ENCODE data around the gene SSBP1. TPM values are rescaled to one million over a fixed set of nuclear protein-coding genes. Genes with fewer than 3 reads are reported as not detected.
A peak's percentile ranks its signal among the peaks of the same experiment; 100 is the strongest.

Gene SSBP1
- total and polyA plus RNA-seq, 2 experiments from 2014 or later: 200 to 294 TPM

DNA sequence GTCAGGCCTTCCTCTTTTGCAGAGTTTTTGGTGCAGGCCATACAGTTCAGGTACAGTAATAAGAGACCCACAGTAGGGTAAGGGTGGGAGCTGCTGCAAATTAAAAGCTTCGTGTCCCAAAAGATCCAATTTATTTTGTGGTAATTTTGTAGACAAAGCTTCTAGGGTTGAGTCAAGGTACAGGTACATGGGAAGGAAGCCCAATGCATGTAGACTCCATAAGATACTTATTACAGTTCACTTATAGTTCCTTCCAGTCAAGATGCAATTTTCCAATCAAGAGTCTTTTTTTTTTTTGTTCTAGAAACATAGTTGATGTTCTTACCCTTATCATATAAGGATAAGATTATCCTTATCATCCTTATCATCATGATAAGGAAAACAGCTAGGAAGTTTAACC is 38.2 kb downstream of the SSBP1 start, which contains the start of gene TAS2R4:
TSS of gene TAS2R4 (plus strand) at position 301 of the 400 bp plus-strand sequence. CDS start 1,815 bp downstream, outside the sequence.
- Histone ChIP-seq H3K27ac (no peak within 1 kb of the TSS), H3K27me3 (no peaks in the 10 kb centered on the region), H3K9me3 (ENCODE audit: low read depth) (no peaks in the 10 kb centered on the region), H3K4me1 (ENCODE audit: low read depth) (no peaks in the 10 kb centered on the region), H3K36me3 (no peaks in the 10 kb centered on the region), H3K4me3 (no peak within 1 kb of the TSS)
- TF ChIP-seq, protein P1, sequence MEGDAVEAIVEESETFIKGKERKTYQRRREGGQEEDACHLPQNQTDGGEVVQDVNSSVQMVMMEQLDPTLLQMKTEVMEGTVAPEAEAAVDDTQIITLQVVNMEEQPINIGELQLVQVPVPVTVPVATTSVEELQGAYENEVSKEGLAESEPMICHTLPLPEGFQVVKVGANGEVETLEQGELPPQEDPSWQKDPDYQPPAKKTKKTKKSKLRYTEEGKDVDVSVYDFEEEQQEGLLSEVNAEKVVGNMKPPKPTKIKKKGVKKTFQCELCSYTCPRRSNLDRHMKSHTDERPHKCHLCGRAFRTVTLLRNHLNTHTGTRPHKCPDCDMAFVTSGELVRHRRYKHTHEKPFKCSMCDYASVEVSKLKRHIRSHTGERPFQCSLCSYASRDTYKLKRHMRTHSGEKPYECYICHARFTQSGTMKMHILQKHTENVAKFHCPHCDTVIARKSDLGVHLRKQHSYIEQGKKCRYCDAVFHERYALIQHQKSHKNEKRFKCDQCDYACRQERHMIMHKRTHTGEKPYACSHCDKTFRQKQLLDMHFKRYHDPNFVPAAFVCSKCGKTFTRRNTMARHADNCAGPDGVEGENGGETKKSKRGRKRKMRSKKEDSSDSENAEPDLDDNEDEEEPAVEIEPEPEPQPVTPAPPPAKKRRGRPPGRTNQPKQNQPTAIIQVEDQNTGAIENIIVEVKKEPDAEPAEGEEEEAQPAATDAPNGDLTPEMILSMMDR (IDR thresholded peaks at IDR 0.05; ENCODE audit: low read depth, low read length): no peak
- no peak for DNase-seq (ENCODE audit: low read depth in 1 of 2, low spot score in 1 of 2)

DNA sequence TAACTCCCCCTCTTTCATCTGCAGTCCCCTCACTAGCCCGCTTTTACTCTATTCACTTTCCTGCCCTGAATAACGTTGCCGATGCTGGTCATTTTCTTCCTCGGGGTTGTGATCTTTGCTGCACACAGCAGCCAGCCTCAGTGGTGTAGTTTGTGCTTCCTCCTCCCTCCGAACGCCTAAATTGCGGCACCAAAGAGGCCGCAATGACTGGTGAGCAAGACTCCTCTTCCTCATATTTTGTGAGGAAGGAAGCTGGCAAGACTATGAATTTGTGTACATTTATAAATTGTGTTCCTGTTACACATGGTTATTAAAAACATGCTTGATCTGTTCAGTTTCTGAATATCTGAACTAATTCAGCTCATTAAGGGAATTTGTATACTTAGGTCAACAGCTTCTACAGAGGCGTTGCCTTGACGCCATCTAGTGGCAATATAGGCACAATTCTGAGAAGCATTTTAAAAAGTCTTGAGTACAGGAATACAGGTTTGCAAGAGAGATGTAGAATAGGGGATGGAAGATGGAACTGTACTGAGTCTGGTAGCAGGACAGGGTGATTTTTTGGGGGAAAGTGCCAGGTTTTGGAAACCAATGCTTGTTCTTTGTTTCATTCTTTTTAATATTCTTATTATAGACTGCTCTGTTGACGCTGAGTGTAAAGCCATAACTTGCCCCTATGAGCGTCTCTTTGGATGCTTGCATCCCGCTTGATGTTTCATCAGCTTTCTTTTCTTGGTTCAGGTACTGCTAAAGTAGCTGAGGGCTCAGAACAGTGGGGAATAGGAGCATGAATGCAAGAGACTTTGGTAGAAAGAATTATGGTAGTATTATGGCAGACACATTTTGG is 47.8 kb downstream of the SSBP1 start:
- Histone ChIP-seq H3K4me1 (ENCODE audit: low read depth) (no peaks in the 10 kb centered on the region), H3K27ac (no peak overlapping the region), H3K27me3 (no peaks in the 10 kb centered on the region), H3K4me3 (no peak overlapping the region), H3K36me3 (peaks cover 4% of the 10 kb centered on the region), H3K9me3 (ENCODE audit: low read depth) (no peaks in the 10 kb centered on the region)
- TF ChIP-seq, protein P1 (IDR thresholded peaks at IDR 0.05; ENCODE audit: low read depth, low read length): peak; percentile 83
- DNase-seq (ENCODE audit: low read depth in 1 of 2, low spot score in 1 of 2): peak; percentile 62 to 70

DNA sequence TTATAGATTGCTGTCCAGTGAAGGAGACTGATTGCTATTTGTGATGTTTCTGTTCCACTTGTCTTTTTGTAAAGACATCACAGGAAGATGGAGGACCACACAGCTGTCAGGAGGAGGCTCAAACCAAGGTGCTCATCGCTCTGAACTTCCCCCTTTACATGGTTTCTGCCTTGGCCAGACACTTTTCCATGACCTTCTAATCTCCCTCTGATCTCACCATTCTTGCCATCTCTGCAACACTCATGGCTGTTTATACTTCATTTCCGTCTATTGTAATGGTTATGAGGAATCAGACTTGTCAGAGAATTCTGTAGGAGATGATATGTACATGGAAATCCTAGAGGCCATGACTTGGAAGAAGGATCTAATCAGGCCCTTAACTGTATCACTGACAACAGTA is 50.1 kb downstream of the SSBP1 start:
- Histone ChIP-seq H3K4me3 (no peak overlapping the region), H3K27ac (no peak overlapping the region), H3K4me1 (ENCODE audit: low read depth) (no peaks in the 10 kb centered on the region), H3K9me3 (ENCODE audit: low read depth) (no peaks in the 10 kb centered on the region), H3K36me3 (peaks cover 4% of the 10 kb centered on the region), H3K27me3 (no peaks in the 10 kb centered on the region)
- no peak for DNase-seq (ENCODE audit: low read depth in 1 of 2, low spot score in 1 of 2)
- TF ChIP-seq, protein P1 (IDR thresholded peaks at IDR 0.05; ENCODE audit: low read depth, low read length): no peak

DNA sequence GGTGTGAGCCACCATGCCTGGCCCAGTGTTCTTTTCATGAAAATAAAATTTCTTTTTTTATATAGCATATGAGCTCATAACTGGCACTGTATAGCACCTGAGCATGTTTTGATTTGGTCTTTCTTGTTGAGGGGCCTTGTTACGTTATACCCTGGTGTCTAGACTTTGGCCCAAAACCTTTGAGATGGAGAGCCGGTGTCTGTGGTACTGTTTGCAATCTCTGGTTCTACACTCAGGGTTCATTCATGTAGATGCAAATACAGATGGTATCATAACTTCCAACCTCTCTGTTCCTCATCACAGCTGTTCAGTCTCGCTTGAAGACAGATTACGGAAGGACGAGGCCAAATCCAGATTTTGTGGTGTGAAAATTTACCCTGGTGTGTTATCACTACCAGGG is 51.8 kb downstream of the SSBP1 start, which contains the start of gene TAS2R5:
TSS of gene TAS2R5 (plus strand) at position 301 of the 400 bp plus-strand sequence. CDS start 145 bp downstream, outside the sequence.
- TF ChIP-seq, protein P1 (IDR thresholded peaks at IDR 0.05; ENCODE audit: low read depth, low read length): no peak
- H3K36me3 ChIP-seq: peaks cover 4% of the 10 kb centered on the region
- H3K4me3 ChIP-seq: no peak within 1 kb of the TSS
- no peaks in the 10 kb centered on the region for H3K9me3 ChIP-seq (ENCODE audit: low read depth)
- H3K4me1 ChIP-seq (ENCODE audit: low read depth): no peaks in the 10 kb centered on the region
- H3K27ac ChIP-seq: no peak within 1 kb of the TSS
- no peaks in the 10 kb centered on the region for H3K27me3 ChIP-seq
- no peak for DNase-seq (ENCODE audit: low read depth in 1 of 2, low spot score in 1 of 2)

DNA sequence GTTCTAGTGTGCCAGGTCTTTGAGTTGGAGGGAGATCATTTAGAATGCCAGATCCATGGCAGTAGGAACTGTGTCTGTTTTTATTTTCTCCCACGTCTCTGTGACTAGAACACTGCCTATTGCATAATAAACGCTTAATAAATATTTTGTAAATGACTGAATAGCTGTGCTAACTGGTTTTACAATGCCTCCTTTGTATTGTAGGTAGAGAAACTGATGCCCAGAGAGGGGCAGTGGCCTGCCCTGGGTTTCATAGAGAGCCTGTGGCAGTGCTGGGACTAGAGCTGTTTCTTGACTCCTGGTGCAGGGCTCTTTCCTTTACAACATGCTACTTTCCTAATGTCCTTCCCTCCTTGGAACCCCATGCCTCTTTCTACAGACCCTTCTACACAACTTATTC is 54.4 kb downstream of the SSBP1 start:
- no peaks in the 10 kb centered on the region for H3K4me1 ChIP-seq (ENCODE audit: low read depth)
- H3K27me3 ChIP-seq: no peaks in the 10 kb centered on the region
- H3K9me3 ChIP-seq (ENCODE audit: low read depth): no peaks in the 10 kb centered on the region
- peaks cover 4% of the 10 kb centered on the region for H3K36me3 ChIP-seq
- TF ChIP-seq, protein P1 (IDR thresholded peaks at IDR 0.05; ENCODE audit: low read depth, low read length): no peak
- peak in 1 of 2 donors; percentile 9 for DNase-seq (ENCODE audit: low read depth in 1 of 2, low spot score in 1 of 2)
- H3K27ac ChIP-seq: no peak overlapping the region
- no peak overlapping the region for H3K4me3 ChIP-seq

Other genes starting within 250 kb of the SSBP1 start
- gene AGK, start 186.9 kb upstream of the SSBP1 start, total RNA-seq: 25.6 and 32.0 TPM in 2 replicates
- 30.8 and 35.6 TPM in 2 replicates for gene AGK, start 186.9 kb upstream of the SSBP1 start, polyA plus RNA-seq
- 8.5 and 15.5 TPM in 2 replicates for gene DENND11, start 36.2 kb upstream of the SSBP1 start, total RNA-seq
- gene DENND11, start 36.2 kb upstream of the SSBP1 start, polyA plus RNA-seq: 5.0 and 5.1 TPM in 2 replicates
- gene WEE2, start 30.0 kb upstream of the SSBP1 start, total RNA-seq: 0.07 and 0.09 TPM in 2 replicates
- gene WEE2, start 30.0 kb upstream of the SSBP1 start, polyA plus RNA-seq: not detected in 2 replicates
- gene TAS2R3, start 25.7 kb downstream of the SSBP1 start, total RNA-seq: 1.7 TPM in 1 of 2 replicates, not detected in the other
- not detected in 2 replicates for gene TAS2R3, start 25.7 kb downstream of the SSBP1 start, polyA plus RNA-seq
- 0.39 and 2.5 TPM in 2 replicates for gene TAS2R4, start 38.3 kb downstream of the SSBP1 start, total RNA-seq
- gene TAS2R4, start 38.3 kb downstream of the SSBP1 start, polyA plus RNA-seq: 0.07 and 0.22 TPM in 2 replicates
- 0.35 and 1.1 TPM in 2 replicates for gene TAS2R5, start 51.9 kb downstream of the SSBP1 start, total RNA-seq
- 0.12 and 1.2 TPM in 2 replicates for gene TAS2R5, start 51.9 kb downstream of the SSBP1 start, polyA plus RNA-seq
- not detected in 2 replicates for gene PRSS37, start 103.1 kb downstream of the SSBP1 start, total RNA-seq
- gene PRSS37, start 103.1 kb downstream of the SSBP1 start, polyA plus RNA-seq: 0.12 and 0.34 TPM in 2 replicates
- not detected in 2 replicates for gene OR9A4, start 178.0 kb downstream of the SSBP1 start, total RNA-seq
- not detected in 2 replicates for gene OR9A4, start 178.0 kb downstream of the SSBP1 start, polyA plus RNA-seq
- not detected in 2 replicates for gene CLEC5A, start 208.6 kb downstream of the SSBP1 start, total RNA-seq
- gene CLEC5A, start 208.6 kb downstream of the SSBP1 start, polyA plus RNA-seq: not detected in 2 replicates
- not detected in 2 replicates for gene TAS2R38, start 235.4 kb downstream of the SSBP1 start, total RNA-seq
- not detected in 2 replicates for gene TAS2R38, start 235.4 kb downstream of the SSBP1 start, polyA plus RNA-seq

Data from cardiac muscle cell (in vitro differentiated cells and primary cell).